ENCODE measurements around the gene SULF2. TPM values are rescaled to one million over a fixed set of nuclear protein-coding genes. Genes with fewer than 3 reads are reported as not detected.

SULF2 gene
- total RNA-seq, 1 donor from 2014 or later = 94.5 TPM

GRCh38 chr20:47660602-47660905 is 124.7 kb downstream of the SULF2 start:
- no peak for DNase-seq (ENCODE audit: low spot score, unreplicated experiment)
- H3K4me3 Mint-ChIP-seq (ENCODE audit: low read depth) = no peak overlapping the region
- H3K36me3 Mint-ChIP-seq (ENCODE audit: insufficient read depth) = peaks cover 12% of the 10 kb centered on the region
- no peaks in the 10 kb centered on the region for H3K27me3 Mint-ChIP-seq
- no peak for TF ChIP-seq CTCF (IDR thresholded peaks at IDR 0.05; ENCODE audit: unreplicated experiment)
- H3K27ac Mint-ChIP-seq = no peak overlapping the region
- H3K9me3 Mint-ChIP-seq (ENCODE audit: low read depth) = no peaks in the 10 kb centered on the region
- peaks cover 7% of the 10 kb centered on the region for H3K4me1 Mint-ChIP-seq (ENCODE audit: low read depth)

- H3K9me3 Mint-ChIP-seq (ENCODE audit: low read depth) = no peaks in the 10 kb centered on the region
Measured at GRCh38 chr20:47659904-47660601, 125.2 kb downstream of the SULF2 start.

GRCh38 chr20:47656318-47656717 is 129.0 kb downstream of the SULF2 start:
- Mint-ChIP-seq H3K4me3 (ENCODE audit: low read depth) (no peak overlapping the region), H3K27me3 (no peaks in the 10 kb centered on the region), H3K9me3 (ENCODE audit: low read depth) (no peaks in the 10 kb centered on the region), H3K36me3 (ENCODE audit: insufficient read depth) (peaks cover 11% of the 10 kb centered on the region), H3K27ac (no peak overlapping the region), H3K4me1 (ENCODE audit: low read depth) (peaks cover 7% of the 10 kb centered on the region)
- TF ChIP-seq CTCF (IDR thresholded peaks at IDR 0.05; ENCODE audit: unreplicated experiment) = no peak
- no peak for DNase-seq (ENCODE audit: low spot score, unreplicated experiment)

More at GRCh38 chr20:47659904-47660601, 125.2 kb downstream of the SULF2 start:
- peaks cover 7% of the 10 kb centered on the region for H3K4me1 Mint-ChIP-seq (ENCODE audit: low read depth)
- TF ChIP-seq CTCF (IDR thresholded peaks at IDR 0.05; ENCODE audit: unreplicated experiment) = no peak
- H3K27me3 Mint-ChIP-seq = no peaks in the 10 kb centered on the region
- no peak for DNase-seq (ENCODE audit: low spot score, unreplicated experiment)
- no peak overlapping the region for H3K4me3 Mint-ChIP-seq (ENCODE audit: low read depth)
- peak overlapping the region; percentile 11 for H3K27ac Mint-ChIP-seq
- peaks cover 12% of the 10 kb centered on the region for H3K36me3 Mint-ChIP-seq (ENCODE audit: insufficient read depth)

GRCh38 chr20:47655635-47656034 is 129.6 kb downstream of the SULF2 start:
- no peak overlapping the region for H3K27ac Mint-ChIP-seq
- H3K36me3 Mint-ChIP-seq (ENCODE audit: insufficient read depth) = peaks cover 13% of the 10 kb centered on the region
- H3K9me3 Mint-ChIP-seq (ENCODE audit: low read depth) = no peaks in the 10 kb centered on the region
- no peaks in the 10 kb centered on the region for H3K27me3 Mint-ChIP-seq
- no peak for TF ChIP-seq CTCF (IDR thresholded peaks at IDR 0.05; ENCODE audit: unreplicated experiment)
- no peak for DNase-seq (ENCODE audit: low spot score, unreplicated experiment)
- H3K4me3 Mint-ChIP-seq (ENCODE audit: low read depth) = no peak overlapping the region
- peaks cover 7% of the 10 kb centered on the region for H3K4me1 Mint-ChIP-seq (ENCODE audit: low read depth)

GRCh38 chr20:47654370-47654769 is 130.9 kb downstream of the SULF2 start:
- no peaks in the 10 kb centered on the region for H3K9me3 Mint-ChIP-seq (ENCODE audit: low read depth)
- no peak overlapping the region for H3K27ac Mint-ChIP-seq
- no peak for TF ChIP-seq CTCF (IDR thresholded peaks at IDR 0.05; ENCODE audit: unreplicated experiment)
- H3K4me1 Mint-ChIP-seq (ENCODE audit: low read depth) = peaks cover 7% of the 10 kb centered on the region
- H3K27me3 Mint-ChIP-seq = no peaks in the 10 kb centered on the region
- no peak for DNase-seq (ENCODE audit: low spot score, unreplicated experiment)
- peaks cover 16% of the 10 kb centered on the region for H3K36me3 Mint-ChIP-seq (ENCODE audit: insufficient read depth)
- H3K4me3 Mint-ChIP-seq (ENCODE audit: low read depth) = no peak overlapping the region
